HG02798 (cell line): Measurements from ENCODE around the gene TMEM205.

Source experiments
- ATAC-seq: cut with Tn5 transposase; IDR thresholded peaks from one replicate; pipeline ENCODE4 v1.9.1; 2021; ENCODE audit warnings: mild to moderate bottlenecking; ENCODE audit not compliant: unreplicated experiment, poor library complexity

The TMEM205 gene

DNA sequence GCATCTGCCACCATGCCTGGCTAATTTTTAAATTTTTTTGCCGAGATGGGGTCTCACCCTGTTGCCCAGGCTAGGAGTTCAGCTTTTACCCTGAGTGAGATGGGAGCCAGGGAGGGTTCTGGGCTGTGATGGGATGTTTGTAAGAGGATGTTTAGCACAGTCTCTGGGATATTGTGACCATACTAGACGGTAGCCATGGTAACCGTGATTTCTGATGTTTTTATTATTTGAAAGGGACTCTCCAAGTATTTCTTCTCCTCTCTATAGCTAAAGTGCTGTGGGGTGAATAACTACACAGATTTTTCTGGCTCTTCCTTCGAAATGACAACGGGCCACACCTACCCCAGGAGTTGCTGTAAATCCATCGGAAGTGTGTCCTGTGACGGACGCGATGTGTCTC, 39.7 kb downstream of the TMEM205 start:
- ATAC-seq, result no peak

DNA sequence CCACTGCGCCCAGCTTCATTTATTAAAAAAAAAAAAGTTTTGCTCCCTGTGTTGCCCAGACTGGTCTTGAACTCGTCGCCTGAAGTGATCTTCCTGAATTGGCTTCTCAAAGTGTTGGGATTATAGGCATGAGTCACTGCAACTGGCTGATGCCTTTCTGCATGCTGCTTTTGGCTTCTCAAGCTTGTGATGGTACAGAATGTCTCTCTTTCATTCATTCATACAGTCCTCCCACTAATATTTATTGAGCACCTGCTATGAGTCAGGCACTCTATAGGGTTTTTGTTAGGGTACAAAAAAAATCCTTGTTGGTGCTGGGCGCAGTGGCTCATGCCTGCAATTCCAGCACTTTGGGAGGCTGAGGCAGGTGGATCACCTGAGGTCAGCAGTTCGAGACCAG, 41.1 kb downstream of the TMEM205 start:
- no peak for ATAC-seq

DNA sequence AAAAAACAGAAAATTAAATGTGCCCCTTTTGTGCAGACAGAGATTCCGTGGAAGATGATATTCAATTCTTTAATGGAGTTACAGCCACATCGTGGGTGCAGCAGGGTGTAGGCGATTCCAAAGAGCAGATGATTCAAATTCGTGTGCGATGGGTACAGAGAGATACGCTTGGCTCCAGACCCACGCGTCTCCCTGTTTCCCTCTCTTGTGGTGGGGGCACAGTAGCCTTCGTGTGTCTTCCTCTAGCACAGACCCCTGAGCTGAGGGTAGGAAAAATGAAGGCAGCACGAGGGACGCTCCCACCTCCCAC, 45.3 kb downstream of the TMEM205 start:
- no peak for ATAC-seq

DNA sequence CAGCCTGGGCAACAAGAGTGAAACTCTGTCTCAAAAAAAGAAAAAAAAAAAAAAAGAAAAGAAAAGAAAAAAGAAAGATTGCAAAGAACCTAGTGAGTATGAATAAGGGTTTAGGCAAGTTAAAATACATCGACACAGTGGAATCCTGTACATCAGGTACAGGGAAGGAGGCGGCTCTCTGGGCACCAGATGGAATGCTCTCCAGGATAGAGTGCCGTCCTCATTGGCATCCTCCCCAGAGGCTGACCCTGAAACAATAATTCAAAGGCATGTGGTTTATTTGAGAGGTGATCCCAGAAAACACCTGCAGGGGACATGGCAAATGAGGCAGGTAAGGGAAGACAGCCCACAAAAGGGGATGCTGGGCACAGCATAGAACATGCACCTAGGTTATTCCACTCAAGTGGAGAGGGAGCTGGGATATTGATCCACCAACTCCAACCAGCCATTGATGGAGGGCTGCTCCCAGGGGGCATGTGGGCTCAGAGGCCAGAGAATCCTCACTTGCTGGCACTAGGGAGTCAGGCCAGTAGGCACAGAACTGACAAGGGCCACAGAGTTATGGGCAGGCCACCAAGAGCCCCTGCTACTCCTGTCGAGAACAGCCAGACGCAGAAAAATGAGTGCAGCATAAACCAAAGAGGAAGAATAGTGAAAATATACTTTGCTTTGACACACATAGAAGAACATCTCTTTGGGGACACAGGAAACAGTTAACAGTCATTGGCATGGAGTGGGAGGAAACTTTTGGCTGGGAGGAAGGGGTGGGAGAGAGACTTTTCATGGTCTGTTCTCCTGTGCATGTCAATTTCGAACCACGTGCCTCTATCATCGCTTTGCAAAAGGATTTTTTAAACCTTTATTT, 45.9 kb downstream of the TMEM205 start:
- ATAC-seq, result no peak

DNA sequence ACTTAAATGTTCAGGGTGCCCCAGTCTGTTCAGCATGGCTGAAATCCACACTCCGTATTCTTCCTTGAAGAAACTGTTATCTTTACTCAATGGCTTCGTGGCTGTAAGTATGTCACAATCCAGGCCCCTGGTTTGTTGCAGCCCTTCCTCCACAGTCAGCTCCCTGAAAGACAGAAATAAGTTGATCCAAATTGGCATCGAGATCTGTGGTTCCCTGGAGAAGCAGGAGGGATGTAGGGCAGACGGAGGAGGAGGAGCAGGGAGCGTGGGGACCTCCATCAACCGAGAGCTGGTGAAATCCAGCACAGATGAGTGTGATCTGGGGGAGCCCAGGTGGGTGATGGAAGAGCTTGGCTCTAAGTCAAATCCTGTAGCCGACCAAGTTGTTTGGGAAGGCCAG, 49.8 kb downstream of the TMEM205 start:
- ATAC-seq, result no peak

DNA sequence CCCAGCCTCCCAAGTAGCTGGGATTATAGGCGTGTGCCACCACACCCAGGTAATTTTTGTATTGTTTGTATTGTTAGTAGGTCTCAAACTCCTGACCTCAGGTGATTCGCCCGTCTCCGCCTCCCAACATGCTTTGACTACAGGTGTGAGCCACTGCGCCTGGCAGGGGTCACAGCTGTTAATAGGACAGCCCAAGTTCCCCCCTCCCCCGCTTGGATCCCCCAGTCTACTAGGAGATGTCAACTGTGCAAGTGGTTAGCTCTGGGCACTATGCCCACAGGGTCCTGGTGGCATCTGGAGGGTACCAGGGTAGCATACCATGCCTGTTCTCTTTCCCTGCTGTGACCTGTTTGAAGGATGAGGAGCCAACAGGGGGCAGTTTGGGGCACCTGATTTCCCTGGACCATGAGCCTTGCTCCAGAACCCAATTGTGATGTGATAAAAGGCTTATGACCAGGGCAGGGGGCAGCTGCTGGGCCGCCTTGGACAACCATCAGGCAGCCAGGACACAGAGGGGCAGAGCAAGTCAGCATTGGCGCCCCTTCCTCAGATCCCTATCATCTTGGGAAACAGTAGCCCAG, 50.3 kb downstream of the TMEM205 start, which contains the start of gene TSPAN16:
Gene TSPAN16 (plus strand): TSS at position 496 of the 581 bp plus-strand sequence. CDS start 138 bp downstream, outside the sequence.
- no peak for ATAC-seq

DNA sequence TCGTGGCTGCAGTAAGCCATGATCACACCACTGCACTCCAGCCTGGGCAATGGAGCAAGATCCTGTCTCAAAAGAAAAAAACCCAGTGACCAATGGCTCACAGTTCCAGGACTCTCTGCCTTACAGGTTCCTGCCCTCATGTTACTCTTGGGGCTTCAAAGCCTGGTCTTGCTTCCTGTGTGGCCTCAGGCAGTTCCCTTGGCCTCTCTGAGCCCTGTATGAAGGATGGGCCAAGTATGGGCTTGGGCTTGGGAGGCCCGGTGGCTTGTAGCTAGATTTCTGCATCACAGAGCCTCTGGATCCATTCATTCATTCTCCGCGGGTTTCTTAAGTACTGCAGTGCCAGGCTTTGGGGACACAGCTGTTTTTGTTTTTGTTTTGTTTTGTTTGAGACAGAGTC, 50.9 kb downstream of the TMEM205 start:
- ATAC-seq, result no peak

DNA sequence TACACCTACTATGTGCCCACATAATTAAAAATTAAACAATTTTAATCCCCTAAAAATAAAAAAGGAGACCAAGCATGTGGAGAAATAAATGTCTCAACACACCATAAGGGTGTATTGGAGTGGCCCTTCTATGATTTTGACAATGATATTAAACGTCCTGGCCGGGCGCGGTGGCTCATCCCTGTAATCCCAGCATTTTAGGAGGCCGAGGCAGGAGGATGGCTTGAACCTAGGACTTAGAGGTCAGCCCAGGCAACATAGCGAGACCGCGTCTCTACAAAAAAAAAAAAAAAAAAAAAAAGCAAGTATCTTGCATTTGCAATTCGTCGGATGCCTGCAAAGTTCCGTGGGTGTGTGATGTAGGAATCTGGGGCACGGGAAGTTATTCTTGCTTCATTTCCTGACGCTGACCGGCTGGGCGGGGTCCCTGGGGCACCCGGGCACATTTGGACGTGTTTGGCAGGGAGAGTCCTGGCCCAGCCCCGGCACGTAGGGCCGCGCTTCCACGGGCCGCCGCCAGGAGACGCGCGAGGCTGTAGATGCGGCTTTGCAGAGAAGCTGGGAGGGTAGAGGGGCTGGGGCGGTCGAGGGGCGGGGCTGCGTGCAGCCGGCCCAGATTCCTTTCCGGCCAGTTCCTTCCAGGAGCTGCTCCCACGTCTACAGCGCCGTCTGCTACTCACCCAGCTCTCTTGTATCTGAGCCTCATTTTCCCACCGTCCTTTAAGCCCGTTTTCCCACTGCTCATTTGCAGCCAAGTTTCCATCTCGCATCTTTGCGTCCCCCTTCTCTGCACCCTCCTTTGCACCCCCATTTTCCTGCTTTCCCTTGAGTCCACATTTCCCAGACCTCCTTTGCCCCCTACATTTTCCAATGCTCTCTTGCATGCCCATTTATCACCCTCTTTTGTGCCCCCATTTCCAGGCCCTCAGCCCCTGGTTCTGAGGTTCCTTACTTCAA, 52.4 kb downstream of the TMEM205 start:
- ATAC-seq, result no peak
